HepG2 (cell line): ENCODE data around the gene INHA. TPM values are rescaled to one million over a fixed set of nuclear protein-coding genes. Genes with fewer than 3 reads are reported as not detected.

ENCODE experiments used
- BHLHE40 ChIP-seq: IDR thresholded peaks from 2 replicates; pipeline ENCODE4 v1.6.1; 2011; ENCODE audit warnings: low read length, improper control_type of control experiment
- BRD4 ChIP-seq: sonication (generic); formaldehyde crosslinking; IDR thresholded peaks from 2 replicates; pipeline ENCODE4 v1.4.0; 2020; ENCODE audit warnings: missing genetic modification reagents
- CBFB ChIP-seq: sonication (generic); formaldehyde crosslinking; IDR thresholded peaks from 2 replicates; pipeline ENCODE4 v1.4.0; 2020; ENCODE audit warnings: missing genetic modification reagents
- EED ChIP-seq: sonication (generic); formaldehyde crosslinking; IDR thresholded peaks from 2 replicates; pipeline ENCODE4 v1.5.0; 2020; ENCODE audit warnings: mild to moderate bottlenecking, missing genetic modification reagents
- GRHL1 ChIP-seq: sonication (generic); formaldehyde crosslinking; conservative IDR thresholded peaks from 2 replicates; pipeline ENCODE4 v1.8.0; 2022; ENCODE audit warnings: missing genetic modification reagents
- HOXA3 ChIP-seq: sonication (generic); formaldehyde crosslinking; IDR thresholded peaks from 2 replicates; pipeline ENCODE4 v1.5.0; 2020; ENCODE audit warnings: missing genetic modification reagents
- IKZF1 ChIP-seq: fragments of 450-650 bp; IDR thresholded peaks from 2 replicates; pipeline ENCODE4 v1.7.1; 2016
- IRF2 ChIP-seq: IDR thresholded peaks from 2 replicates; pipeline ENCODE4 v1.6.1; 2018; ENCODE audit warnings: missing genetic modification reagents, missing compliant biosample characterization
- KDM1A ChIP-seq: IDR thresholded peaks from 2 replicates; pipeline ENCODE4 v1.6.1; 2016; ENCODE audit warnings: missing compliant biosample characterization
- MATR3 ChIP-seq: sonication (generic); formaldehyde crosslinking; IDR thresholded peaks from 2 replicates; pipeline ENCODE4 v1.4.0; 2020; ENCODE audit warnings: missing genetic modification reagents
- NCOA1 ChIP-seq: sonication (generic); formaldehyde crosslinking; IDR thresholded peaks from 2 replicates; pipeline ENCODE4 v1.9.0; 2021; ENCODE audit warnings: missing genetic modification reagents
- PHF20 ChIP-seq: sonication (generic); formaldehyde crosslinking; IDR thresholded peaks from 2 replicates; pipeline ENCODE4 v1.5.0; 2020; ENCODE audit warnings: mild to moderate bottlenecking, missing genetic modification reagents
- TBX3 ChIP-seq: fragments of 450-650 bp; IDR thresholded peaks from 2 replicates; pipeline ENCODE4 v1.6.1; 2017; ENCODE audit warnings: antibody characterized with exemption, mild to moderate bottlenecking, inconsistent platforms, borderline replicate concordance
- TIGD3 ChIP-seq: sonication (generic); formaldehyde crosslinking; IDR thresholded peaks from 2 replicates; pipeline ENCODE4 v1.5.1; 2020; ENCODE audit warnings: mild to moderate bottlenecking, missing genetic modification reagents, borderline replicate concordance
- ZBTB25 ChIP-seq: IDR thresholded peaks from 2 replicates; pipeline ENCODE4 v1.6.1; 2018; ENCODE audit warnings: missing genetic modification reagents
- ZNF180 ChIP-seq: sonication (generic); formaldehyde crosslinking; IDR thresholded peaks from 2 replicates; pipeline ENCODE4 v1.4.0; 2020; ENCODE audit warnings: low read depth, missing genetic modification reagents, borderline replicate concordance
- ZNF552 ChIP-seq: sonication (generic); formaldehyde crosslinking; IDR thresholded peaks from 2 replicates; pipeline ENCODE4 v1.9.0; 2022; ENCODE audit warnings: missing genetic modification reagents, mild to moderate bottlenecking, borderline replicate concordance
- ZNF841 ChIP-seq: sonication (generic); formaldehyde crosslinking; IDR thresholded peaks from 2 replicates; pipeline ENCODE4 v1.8.1; 2023; ENCODE audit warnings: missing genetic modification reagents, borderline replicate concordance
- polyA plus RNA-seq, 8 experiments: library from polyadenylated mRNA; depleted of rRNA in 3 of 8; stranded (reverse) in 7 of 8; unstranded in 1 of 8; fragments of >200 nt; fragmentation: Illumina TruSeq in 4 of 8; extraction: Trizol in 4 of 8; gene quantifications; 2 replicates each; pipeline versions ENCODE4 v1.2.1 to v1.2.3, GENCODE V29; 2011 to 2016; ENCODE audit warnings: low read depth in 4 of 8, missing spikeins in 1 of 8, mixed read lengths in 1 of 8; ENCODE audit not compliant: insufficient read depth in 1 of 8
- total RNA-seq, 5 experiments: library from RNA; depleted of rRNA; stranded (reverse); fragments of >200 nt; fragmentation: Illumina TruSeq; extraction: Trizol; gene quantifications; 2 replicates each; pipeline ENCODE4 v1.2.3, GENCODE V29; 2016; ENCODE audit warnings: low read depth in 1 of 5
- TF ChIP-seq, protein P1 (sequence below): sonication (generic); formaldehyde crosslinking; IDR thresholded peaks from 2 replicates; pipeline ENCODE4 v1.5.0; 2020; ENCODE audit warnings: missing genetic modification reagents, mild to moderate bottlenecking, borderline replicate concordance
- TF ChIP-seq, protein P2 (sequence below), 2 experiments: sonication (generic) in 1 of 2; formaldehyde crosslinking in 1 of 2; IDR thresholded peaks; 2 replicates each; pipeline versions ENCODE4 v1.5.1 to v1.6.1; 2011 to 2020; ENCODE audit warnings: borderline replicate concordance in 1 of 2, low read depth in 1 of 2, low read length in 1 of 2, mild to moderate bottlenecking in 1 of 2, missing genetic modification reagents in 1 of 2, moderate library complexity in 1 of 2
- TF ChIP-seq, protein P3 (sequence below): IDR thresholded peaks from 2 replicates; pipeline ENCODE4 v1.6.1; 2016; ENCODE audit warnings: missing genetic modification reagents, missing compliant biosample characterization
- TF ChIP-seq, protein P4 (sequence below): sonication (generic); formaldehyde crosslinking; IDR thresholded peaks from 2 replicates; pipeline ENCODE4 v1.8.1; 2023; ENCODE audit warnings: missing genetic modification reagents, mild to moderate bottlenecking, borderline replicate concordance

Gene INHA
- total and polyA plus RNA-seq, 2 of the 13 experiments (the other 11 are each of a cell fraction or from before 2014, with no cell fraction given), result 4.1 to 15.2 TPM

DNA sequence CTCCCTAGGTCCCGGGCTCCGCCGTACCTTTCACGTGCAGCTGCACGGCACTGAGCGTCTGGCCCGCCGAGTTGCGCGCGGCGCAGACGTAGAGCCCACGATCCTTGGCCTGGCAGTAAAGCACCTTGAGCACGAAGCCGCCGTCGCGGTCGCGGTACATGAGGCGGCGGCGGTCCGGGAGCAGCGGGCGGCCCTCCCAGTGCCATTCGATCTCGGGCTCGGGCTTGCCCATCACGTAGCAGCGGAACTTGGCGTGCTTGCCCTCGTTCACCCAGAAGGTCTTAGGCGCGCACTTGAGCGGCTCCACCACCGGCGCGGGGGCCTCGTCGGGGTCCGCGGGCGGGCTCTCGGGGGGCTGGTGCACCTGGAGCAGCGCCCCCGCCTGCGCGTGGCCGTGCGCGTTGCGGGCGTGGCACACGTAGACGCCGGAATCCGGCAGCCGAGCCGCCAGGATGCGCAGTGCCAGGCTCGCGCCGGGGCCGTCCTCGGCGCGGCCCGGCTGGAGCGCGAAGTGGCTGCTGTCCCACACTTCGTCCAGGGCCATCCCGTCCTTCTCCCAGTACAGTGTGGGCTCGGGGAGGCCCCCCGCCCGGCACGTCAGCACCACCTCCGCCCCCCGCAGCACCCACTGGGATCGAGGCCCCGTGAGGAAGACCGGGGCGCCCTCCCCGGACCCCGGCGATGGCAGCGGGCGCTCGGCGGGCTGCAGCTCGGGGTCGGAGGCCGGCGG is 1.8 kb upstream of the INHA start (continued):
- TF ChIP-seq, protein P1, sequence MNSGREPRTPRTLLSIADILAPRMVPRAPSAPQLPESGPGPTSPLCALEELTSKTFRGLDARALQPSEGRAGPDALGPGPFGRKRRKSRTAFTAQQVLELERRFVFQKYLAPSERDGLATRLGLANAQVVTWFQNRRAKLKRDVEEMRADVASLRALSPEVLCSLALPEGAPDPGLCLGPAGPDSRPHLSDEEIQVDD (CRISPR knock-in tag), result no peak
- TF ChIP-seq IKZF1 (no peak), BRD4 (peak; percentile 18; the same call in 1 of the 2 replicates), PHF20 (CRISPR knock-in tag) (no peak), EED (CRISPR knock-in tag) (0 out of 2 replicates have a peak, but pooled peaks have one; percentile 16), CBFB (0 out of 2 replicates have a peak, but pooled peaks have one; percentile 3), ZNF841 (CRISPR knock-in tag) (no peak), TIGD3 (no peak), BHLHE40 (no peak), GRHL1 (no peak), TBX3 (no peak), NCOA1 (CRISPR knock-in tag) (no peak), ZNF180 (no peak), HOXA3 (CRISPR knock-in tag) (no peak; the same call in none of the 2 replicates), KDM1A (no peak), MATR3 (no peak), IRF2 (peak; percentile 21; the same call in 1 of the 2 replicates), ZNF552 (CRISPR knock-in tag) (no peak; the same call in 1 of the 2 replicates), ZBTB25 (CRISPR knock-in tag) (no peak)
- TF ChIP-seq, protein P2, sequence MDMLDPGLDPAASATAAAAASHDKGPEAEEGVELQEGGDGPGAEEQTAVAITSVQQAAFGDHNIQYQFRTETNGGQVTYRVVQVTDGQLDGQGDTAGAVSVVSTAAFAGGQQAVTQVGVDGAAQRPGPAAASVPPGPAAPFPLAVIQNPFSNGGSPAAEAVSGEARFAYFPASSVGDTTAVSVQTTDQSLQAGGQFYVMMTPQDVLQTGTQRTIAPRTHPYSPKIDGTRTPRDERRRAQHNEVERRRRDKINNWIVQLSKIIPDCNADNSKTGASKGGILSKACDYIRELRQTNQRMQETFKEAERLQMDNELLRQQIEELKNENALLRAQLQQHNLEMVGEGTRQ (IDR thresholded peaks at IDR 0.05; ENCODE audit: low read depth, low read length), result no peak
- TF ChIP-seq, protein P2 (CRISPR knock-in tag; IDR thresholded peaks at IDR 0.05; ENCODE audit: borderline replicate concordance), result no peak
- TF ChIP-seq, protein P3, sequence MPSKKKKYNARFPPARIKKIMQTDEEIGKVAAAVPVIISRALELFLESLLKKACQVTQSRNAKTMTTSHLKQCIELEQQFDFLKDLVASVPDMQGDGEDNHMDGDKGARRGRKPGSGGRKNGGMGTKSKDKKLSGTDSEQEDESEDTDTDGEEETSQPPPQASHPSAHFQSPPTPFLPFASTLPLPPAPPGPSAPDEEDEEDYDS (CRISPR knock-in tag), result no peak
- TF ChIP-seq, protein P4, sequence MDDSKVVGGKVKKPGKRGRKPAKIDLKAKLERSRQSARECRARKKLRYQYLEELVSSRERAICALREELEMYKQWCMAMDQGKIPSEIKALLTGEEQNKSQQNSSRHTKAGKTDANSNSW (CRISPR knock-in tag), result 0 out of 2 replicates have a peak, but pooled peaks have one; percentile 65
